HG03565 (cell line): Measurements from ENCODE around the gene MITF.

ENCODE experiments used
- ATAC-seq: cut with Tn5 transposase; IDR thresholded peaks from one replicate; pipeline ENCODE4 v1.9.1; 2021; ENCODE audit warnings: mild to moderate bottlenecking, moderate library complexity; ENCODE audit not compliant: unreplicated experiment

MITF gene

DNA sequence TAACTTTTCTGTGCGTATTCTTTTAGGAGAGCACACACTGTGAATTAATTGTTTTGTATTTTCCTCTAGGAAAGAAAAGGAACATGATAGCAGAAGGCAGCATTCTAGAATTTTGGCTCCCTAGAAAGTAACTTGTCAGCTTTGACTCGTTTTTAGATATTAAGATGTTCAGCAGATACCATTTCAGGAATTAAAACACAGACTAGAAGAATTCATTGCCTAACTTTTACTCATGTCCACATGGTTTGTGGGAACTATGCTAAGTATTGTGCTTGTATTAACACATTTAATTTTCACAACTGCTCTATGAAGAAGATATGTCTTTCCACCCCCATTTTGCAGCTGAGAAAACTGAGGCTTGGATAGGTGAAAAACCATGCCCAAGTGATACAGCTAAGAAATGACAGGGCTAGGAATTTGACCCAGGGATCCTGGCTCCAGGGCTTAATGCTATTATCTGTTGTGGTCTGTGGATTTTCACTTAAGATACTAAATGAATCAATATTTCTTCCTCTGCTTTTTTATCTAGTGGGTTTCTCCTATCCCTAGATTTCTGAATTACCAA is 128.8 kb downstream of the MITF start:
- ATAC-seq: no peak

DNA sequence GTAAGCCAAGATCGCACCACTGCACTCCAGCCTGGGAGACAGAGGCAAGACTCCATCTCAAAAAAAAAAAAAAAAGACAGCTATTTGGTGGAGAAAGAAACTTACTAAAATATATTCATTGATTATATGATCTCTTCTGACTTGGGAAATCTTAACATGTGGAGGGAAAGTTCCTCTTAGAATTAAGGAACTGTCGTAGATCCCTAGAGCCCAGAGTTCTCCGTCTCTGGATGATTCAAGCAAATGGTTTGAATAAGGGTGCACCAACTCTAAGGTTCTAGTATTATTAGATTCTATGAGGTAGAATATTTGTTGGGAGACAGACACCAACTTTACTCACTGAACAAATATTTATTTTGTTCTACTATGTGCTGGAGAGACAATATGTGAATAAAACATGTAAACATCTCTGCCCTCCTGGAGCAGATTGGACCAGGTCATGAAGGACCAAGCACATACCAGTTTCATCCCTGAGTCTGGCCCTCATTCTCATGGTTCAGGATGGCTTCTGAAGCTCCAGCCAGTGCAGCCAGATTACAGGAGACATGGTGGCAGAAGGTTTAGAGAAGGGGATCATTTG is 129.7 kb downstream of the MITF start:
- no peak for ATAC-seq

DNA sequence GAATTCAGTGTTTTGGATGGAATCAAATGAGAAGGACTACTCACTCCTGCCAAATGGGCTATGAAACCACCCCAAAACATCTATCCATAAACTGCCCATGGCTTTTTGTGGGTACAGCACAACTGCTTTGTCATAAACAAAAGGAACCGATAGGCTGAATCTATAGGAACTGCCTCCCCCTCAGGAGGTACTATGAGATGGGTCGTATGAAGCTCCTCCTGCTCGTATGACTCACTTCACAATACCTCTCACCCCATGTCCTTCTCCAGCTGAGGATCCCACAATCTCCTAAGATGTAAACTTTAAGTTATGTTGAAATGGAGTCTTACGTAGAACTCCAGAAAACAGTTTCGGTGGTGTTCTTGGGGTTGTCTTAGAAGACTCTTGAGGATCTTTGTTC is 130.4 kb downstream of the MITF start:
- ATAC-seq: no peak

DNA sequence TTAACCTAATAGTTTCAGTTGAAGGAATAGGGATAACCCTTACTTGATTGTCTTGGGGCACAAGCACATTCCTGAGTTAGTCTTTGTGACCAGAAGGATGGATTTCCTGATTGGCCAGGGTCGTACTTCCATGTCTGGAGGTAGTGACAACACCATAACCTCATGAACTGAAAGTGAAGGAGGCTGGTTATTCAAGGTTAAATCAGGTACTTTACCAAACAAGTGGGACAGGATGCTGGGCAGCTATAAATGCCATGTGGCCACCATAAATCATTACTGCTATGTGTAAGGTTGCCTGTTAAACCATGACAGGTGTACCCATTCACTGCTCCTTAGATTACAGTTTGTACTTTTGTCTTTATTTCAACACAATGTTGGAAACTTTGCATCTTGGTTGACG is 132.0 kb downstream of the MITF start:
- no peak for ATAC-seq

DNA sequence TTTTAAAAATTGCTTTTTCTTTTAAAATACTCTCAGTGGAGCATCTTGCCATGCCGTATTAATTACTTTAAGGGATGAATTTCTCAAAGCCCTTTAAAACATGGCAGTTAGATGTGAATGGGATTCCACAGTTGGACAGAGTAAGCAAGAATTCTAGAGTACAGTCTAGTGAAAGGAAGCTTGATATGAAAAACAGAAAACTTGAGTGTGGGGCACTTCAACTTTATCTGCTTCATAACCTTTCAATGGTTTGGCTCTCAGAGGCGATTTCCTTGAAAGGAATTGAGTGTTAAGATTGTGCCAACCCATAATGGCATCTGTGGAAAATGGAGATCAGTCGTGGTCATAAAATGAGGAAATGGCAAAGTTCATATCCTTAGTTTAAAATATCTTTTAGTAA is 132.6 kb downstream of the MITF start:
- no peak for ATAC-seq

DNA sequence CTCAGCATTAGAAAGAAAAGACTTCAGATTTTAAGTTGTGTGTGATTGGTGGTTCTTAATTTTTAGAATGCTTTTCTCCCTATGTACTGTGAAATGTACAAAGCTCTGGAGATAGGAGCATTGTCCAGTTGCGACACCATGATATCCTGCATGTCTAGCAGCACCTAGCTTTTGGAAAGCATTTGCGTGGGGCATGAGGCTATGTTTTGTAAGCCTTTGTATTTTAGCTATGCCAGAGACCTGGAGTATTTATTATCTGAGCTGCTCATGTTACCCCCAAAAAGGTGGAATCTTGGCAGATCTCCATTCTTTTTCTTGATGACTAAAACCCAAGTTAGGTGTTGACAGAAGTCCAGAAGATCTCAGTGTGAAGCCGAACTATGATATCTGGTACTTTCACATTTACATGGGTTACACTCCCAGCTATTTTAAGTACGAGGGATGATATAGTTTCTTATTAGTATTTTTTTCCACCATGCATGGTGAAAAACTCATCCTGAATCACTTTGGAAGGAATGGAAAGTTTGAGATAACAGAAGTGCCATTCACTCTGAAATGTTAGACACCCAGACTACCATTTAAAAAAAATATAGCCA is 133.6 kb downstream of the MITF start:
- no peak for ATAC-seq

DNA sequence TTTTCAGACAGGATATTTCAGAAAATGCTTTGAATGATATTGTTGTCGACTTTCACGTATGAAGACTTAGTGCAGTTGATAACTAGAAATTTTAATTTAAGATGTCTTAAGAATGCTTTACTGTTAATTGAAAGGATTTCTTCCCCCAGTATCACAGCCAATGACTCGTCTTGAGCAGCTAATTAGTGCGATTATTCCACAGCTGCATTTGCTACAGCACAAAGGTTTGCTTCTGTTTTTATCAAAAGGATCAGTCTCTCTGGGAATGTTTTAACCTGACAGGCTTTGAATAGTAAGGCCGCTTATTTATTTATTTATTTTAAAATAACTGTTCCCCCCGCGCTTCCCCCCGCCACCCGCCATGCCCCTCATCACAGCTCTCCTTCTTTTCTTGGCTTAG is 136.8 kb downstream of the MITF start:
- no peak for ATAC-seq

DNA sequence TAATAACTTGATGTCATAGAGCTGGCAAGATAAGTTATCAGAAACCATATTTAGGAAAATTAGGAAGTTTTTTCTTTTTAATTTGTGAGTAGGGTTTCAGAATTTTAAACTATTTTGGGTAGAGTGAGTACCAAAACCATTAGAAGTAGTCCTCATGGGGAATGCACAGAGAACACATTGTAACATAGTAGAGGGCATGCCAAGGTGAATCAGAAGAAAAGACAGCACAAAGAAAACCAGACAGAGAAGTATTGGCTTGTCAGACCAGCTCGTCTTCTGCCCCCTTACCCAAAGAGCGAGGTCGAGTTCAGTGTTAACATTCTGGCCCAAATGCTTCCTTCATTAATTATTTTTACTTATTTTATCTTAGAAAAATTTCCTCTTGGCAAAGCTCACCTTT is 139.0 kb downstream of the MITF start:
- no peak for ATAC-seq

DNA sequence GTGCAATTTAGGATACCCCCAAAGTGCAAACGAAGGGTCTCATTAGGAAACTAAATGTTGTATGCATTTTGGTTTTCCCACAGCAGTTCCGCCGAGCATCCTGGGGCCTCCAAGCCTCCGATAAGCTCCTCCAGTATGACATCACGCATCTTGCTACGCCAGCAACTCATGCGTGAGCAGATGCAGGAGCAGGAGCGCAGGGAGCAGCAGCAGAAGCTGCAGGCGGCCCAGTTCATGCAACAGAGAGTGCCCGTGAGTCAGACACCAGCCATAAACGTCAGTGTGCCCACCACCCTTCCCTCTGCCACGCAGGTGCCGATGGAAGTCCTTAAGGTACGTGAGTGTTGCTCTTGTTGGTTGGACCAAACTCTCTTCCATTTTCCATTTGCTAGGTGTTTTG is 139.8 kb downstream of the MITF start:
- no peak for ATAC-seq

DNA sequence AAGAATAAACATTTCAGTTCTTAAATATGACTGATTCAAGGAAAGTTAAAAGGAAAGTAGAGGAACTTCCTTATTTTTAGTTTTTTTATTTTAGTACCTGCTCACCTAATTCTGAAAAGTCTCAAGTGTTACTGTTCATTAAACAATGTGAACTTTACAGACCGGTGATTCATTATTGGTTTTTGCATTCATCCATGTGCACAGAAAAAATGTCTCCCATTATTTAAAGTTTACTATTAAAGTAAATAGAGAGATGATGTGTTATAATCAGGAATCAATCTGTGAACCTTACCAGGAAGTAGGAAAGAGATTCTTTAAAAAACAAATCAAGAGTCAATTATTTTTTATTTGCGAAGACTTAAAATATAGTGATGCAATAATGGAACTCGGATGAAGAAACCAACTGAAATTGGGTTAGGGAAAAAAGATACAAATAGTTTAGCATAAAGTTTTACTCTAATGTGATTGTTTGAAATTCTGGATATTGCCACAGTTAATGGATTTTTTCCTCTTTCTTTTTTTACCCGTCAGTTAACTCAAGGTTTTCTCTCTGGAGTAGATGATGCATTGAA is 140.9 kb downstream of the MITF start:
- no peak for ATAC-seq

DNA sequence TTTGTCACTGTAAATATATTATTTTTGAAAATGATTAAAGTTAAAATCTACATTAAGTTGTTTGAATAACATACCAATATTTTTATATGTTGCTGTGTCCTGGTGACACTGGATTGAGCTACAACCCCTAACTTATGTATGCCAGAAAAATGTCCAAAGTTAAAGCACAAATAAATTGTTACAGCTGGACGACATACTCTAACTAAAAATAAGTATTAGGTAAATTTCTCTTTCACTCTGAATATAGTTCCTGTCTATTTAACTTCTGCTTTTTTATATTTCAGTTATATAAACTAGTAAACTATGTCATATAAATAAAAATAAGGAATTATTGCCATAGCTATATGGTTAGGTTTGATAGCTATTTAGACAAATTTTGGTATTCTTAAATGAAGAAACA is 141.8 kb downstream of the MITF start:
- no peak for ATAC-seq

DNA sequence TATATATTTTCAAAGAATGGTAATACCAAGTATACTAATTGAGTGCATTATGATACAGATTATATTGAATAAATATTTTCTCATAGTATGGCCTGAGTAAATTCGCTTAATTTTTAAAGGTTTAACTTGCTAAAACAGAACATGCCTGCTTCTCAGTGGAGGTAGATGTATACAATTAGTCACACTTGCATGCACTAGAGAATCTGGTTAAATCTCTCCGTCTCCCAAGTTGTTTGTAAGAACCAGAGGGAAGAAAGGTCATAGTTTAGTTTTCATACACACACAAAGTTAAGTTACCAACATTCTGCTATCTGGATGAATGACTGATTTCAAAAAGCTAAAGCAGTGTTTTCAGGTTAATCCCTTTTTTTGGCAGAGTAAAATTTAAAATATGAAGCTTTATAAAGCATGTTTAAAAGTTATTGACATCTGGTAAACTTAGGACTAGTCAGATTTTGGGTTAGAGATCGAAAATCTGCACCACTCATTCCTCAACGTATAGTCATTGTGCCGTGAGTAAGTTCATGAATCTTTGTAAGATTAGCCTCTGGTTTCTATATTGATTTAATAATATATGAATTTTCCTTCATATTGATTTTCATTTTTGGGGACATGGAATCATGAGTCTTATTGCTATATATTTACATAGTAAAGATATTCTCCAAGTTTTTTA is 142.6 kb downstream of the MITF start:
- no peak for ATAC-seq

DNA sequence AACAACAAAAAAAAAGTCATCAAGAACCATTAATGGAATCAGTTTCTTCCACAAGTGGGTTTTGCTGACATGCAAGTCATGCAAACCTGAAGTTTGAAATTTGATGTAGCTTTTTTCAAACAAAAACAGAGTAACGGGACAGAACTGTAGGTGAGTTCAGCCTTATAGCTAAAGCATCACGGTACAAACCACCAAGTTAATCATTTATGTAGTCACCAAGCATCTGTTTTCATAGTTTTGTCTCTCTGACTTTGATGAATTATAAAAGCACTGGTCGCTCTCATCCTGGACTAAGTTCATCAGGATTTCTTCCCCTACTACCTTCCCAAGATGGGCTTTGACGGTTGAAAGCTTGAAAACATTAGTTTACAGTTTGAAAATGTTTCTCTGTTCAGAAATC is 143.3 kb downstream of the MITF start:
- ATAC-seq: no peak

DNA sequence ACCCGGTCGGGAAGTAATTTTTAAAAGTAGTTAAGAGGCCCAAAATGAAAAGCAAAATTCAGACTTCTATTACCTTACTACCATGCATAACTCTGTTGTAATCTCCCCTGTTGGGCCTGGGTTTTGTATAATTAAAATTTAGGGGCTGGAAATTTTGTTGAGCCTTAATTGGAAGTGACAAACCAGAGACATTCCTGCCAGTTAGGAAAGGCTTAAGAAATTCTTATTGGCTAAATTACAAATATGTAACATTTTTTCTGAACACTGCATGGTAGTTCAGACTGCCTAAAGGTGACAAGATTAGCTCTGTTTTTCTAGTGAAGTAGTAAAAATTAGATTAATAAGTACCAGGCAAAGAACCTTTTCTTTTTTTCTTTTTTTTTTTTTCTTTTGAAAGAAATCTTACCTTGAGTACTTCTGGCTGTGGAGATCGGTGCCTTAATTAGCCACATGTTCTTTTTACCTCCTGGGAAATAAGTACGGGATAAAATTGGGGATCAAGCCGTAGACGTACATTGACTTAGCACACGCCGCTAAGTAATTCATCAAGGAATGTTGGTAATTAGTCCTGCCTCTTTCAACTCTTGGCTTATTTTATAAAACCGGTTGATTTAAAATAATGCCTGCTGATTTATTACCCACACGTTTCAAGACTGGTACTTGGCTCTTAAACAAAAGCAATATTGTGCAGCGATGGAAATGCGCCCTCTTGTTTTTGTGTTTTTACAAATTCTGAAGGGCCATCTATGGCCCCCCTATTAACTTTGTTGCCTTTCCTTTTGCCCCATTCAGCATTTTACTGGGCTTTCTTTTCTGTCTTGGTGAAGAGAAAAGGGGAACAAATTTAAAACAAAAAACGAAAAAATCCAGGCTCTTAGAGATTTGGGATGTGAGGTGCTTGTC is 149.0 kb downstream of the MITF start:
- ATAC-seq: no peak

DNA sequence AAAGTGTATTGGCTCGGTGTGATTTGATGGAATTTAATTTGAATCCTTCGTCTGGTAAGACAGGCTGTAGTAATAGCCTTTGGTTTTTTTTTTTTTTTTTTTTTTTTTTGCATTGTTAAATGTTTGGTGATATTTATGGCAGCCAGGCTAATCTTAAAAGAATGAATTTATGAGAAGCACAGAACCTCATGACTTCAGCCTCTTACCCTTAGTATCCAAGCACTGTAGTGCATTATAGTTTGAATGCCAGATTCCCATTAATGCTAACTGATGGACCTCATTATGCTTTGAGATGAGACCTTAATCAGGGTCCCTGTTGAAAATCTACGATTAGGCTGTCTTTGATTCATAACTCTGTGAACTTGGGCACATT is 149.7 kb downstream of the MITF start:
- no peak for ATAC-seq

DNA sequence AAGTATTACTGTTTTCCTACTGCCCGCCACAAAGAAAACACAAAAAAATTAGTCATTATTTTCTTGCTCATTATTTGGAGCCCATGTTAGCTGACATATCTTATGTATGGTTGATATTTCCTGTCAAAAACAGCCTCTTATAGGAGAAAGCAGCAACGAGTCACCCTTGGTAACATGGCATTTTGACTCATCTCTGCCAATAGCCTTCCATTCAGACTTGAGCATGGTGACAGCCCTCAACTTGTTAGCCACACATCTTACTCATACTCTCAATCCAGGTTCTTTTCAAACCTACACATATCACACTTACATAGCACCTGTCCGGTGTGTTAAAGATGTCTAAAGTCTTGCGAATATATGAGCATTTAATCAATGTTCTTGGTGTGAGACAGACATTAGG is 150.8 kb downstream of the MITF start:
- no peak for ATAC-seq

DNA sequence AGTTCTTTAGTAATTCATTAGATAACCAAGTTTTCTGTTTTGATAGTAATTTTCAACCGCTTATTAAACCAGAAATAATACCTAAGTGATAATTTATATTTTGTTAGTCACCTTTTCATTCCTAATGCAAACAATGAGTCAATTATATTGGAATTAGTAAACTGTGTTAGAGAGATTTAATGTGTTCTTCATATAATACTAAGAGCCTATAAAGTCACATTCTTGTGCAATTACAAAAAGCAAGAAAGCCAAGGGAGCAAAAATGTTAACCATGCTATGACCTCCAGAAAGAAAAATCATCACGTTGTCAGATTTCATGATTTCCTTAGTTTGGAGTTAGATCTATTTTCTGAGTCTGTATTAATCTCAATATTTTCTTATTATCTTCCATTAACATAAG is 151.4 kb downstream of the MITF start:
- no peak for ATAC-seq

DNA sequence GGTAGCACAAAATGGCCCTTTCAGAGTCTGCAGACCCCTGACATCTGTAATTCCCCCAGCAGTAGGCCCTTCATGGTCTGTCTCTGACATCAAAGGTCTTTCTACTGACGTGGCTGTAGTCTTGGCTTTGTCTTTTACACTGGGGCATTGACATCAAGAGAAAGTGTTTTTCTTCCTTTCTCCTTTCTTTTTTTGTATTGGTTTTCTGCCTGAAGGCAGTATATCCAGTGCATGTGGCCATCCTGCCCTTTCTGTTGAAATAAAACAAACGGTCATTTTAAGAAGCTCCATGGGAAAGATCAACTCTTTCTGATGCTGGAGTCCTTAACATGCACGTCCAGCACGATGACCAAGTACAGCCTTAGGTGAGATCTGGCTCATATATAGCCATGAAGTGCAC is 153.4 kb downstream of the MITF start:
- ATAC-seq: no peak

DNA sequence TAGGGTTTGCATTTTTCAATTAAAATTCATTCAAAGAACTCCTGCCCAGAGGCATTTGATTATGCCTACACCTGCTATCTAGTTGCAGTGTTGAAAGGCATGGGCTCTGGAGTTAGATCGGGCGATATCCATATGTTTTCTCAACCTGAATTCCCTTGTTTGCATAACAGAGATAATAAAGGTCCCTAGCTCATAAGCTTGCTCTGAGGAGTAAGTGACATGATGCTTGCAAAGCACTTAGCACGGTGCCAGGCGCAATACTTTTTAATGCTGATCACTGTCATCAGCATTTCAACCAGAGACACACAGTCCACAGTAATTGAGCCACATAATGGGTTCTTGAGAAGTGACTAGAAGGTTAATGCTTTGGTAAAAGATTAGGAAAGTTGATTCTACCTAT is 154.0 kb downstream of the MITF start:
- ATAC-seq: no peak

DNA sequence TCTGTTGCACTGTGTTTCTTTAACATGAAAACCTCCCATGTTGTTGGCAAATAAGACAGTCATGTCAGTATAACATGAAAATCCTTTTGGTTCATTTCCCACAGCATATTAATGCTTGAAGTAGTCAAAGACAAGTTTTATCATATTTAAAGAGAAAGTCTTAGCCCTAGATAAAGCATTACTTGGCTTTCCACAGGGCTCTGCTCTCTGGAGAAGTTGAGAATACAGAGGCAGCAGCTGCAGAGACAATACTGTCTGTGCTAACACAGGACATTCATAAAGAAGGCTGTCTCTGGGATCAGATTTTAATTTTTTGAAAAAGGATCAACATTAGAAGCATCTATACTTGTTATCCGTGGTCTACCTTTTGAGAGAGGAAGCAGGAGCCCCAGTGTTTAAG is 156.8 kb downstream of the MITF start:
- no peak for ATAC-seq

DNA sequence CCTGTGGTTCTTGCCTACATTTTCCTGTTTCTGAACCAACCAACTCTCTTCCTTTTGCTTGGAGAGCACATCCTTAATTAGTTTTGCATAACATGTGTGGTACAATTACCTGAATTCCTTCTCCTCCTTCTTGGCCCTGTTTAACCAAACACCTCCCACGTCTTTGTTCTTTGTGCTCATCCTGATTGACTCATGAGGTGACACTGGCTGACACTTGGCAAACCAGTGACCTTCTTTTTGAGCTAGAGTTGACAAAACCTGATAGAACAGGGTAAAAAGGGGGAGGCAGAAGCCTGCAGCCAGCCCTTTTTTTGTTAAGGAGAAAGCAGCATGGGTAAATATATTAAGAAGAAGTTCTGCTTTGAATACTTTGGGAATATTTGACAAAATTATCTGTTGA is 161.1 kb downstream of the MITF start:
- no peak for ATAC-seq
